ENCODE results near the gene COIL.

DNA sequence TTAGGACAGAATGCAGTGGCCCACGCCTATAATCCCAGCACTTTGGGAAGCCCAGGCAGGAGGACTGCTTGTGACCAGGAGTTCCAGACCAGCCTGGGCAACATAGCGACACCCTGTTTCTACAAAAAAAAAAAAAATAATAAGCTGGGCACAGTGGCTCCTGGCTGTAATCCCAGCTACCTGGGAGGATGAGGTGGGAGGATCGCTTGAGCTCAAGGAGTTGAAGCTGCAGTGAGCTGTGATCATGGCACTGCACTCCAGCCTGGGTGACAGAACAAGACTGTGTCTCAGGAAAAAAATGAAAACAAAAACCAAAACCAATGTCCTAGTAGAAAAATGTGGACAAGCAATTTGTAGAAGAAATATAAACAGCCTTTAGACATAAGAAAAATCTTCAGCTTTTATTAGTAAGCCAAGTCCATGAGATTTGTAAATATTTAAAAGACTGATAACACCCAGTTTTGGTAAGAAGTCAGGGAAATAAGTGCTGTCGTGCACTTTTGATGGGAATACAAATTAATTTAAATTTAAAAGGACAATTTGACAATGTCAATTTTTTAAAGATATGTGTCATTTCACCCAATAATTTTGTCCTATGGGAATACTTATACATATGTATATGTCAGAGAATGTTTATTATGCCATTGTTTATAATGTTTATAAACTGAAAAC is 28.2 kb upstream of the COIL start:
- TF ChIP-seq, protein P1, sequence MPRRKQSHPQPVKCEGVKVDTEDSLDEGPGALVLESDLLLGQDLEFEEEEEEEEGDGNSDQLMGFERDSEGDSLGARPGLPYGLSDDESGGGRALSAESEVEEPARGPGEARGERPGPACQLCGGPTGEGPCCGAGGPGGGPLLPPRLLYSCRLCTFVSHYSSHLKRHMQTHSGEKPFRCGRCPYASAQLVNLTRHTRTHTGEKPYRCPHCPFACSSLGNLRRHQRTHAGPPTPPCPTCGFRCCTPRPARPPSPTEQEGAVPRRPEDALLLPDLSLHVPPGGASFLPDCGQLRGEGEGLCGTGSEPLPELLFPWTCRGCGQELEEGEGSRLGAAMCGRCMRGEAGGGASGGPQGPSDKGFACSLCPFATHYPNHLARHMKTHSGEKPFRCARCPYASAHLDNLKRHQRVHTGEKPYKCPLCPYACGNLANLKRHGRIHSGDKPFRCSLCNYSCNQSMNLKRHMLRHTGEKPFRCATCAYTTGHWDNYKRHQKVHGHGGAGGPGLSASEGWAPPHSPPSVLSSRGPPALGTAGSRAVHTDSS (CRISPR knock-in tag; conservative IDR thresholded peaks at IDR 0.05): no peak
- no peak for TF ChIP-seq SMARCC2 (IDR thresholded peaks at IDR 0.05)
- TF ChIP-seq SMC3 (IDR thresholded peaks at IDR 0.05; ENCODE audit: low read length): no peak
